AG04450 (cell line): ENCODE data around the gene KRAS. TPM values are rescaled to one million over a fixed set of nuclear protein-coding genes. Genes with fewer than 3 reads are reported as not detected.

ENCODE experiments used
- CTCF ChIA-PET: fragments of 300-600, 350-600 bp; formaldehyde crosslinking; extraction: SDS; loops from one replicate; lab custom pipeline; 2022; ENCODE audit warnings: antibody characterized with exemption, inconsistent platforms; lab: Charles Lee
- POLR2A ChIA-PET: fragments of 350-600 bp; formaldehyde crosslinking; extraction: SDS; loops from one replicate; lab custom pipeline; 2021; ENCODE audit warnings: antibody characterized with exemption, inconsistent platforms; lab: Yijun Ruan, JAX
- DNase-seq: peaks from one replicate; pipeline ENCODE4 v3.0.0-alpha.2; 2011; ENCODE audit warnings: low read depth, low spot score
- H3K27ac ChIP-seq: one replicate; pipeline ENCODE4 v1.5.1; 2012; ENCODE audit warnings: low read depth, low read length, control low read depth
- H3K27me3 ChIP-seq: one replicate; pipeline ENCODE4 v1.6.0; 2012; ENCODE audit warnings: low read length; ENCODE audit not compliant: control insufficient read depth, insufficient read depth
- H3K4me3 ChIP-seq: 2 replicates; pipeline ENCODE4 v1.5.1; 2011; ENCODE audit warnings: mild to moderate bottlenecking, low read depth, low read length, control low read depth
- H3K9me3 ChIP-seq: 2 replicates; pipeline ENCODE4 v1.5.1; 2012; ENCODE audit warnings: low read length; ENCODE audit not compliant: control insufficient read depth, insufficient read depth
- polyA plus RNA-seq: library from polyadenylated mRNA; depleted of rRNA; stranded (reverse); fragments of >200 nt; gene quantifications from 2 replicates; pipeline ENCODE4 v1.2.3, GENCODE V29; 2011
- TF ChIP-seq, protein P1 (sequence below): IDR thresholded peaks from 2 replicates; pipeline ENCODE4 v1.5.1; 2011; ENCODE audit warnings: low read depth, low read length, control low read depth, inconsistent platforms

The KRAS gene
- polyA plus RNA-seq, 1 experiment = 24.2 TPM

DNA sequence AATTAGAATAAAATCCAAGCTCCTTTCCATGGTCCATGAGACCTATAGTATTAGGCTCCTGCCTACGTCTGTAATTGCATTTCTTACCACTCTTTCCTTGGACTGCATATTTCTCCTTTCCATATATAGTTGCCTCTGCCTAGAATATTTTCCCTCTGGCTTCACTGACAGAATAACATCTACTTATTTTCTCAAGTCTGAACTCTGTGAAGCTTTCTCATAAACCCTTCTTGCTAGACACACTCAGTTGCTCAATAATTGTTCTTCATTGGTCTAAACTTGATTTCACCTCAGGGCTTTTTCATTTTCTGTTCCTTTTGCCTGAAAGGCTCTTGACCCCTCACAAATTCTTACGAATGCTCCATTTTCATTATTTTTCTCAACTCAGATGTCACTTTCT is 36.9 kb upstream of the KRAS start:
- CTCF ChIA-PET = no interaction called here
- H3K9me3 ChIP-seq = no peaks in the 10 kb centered on the region
- no peak overlapping the region for H3K4me3 ChIP-seq
- H3K27ac ChIP-seq = no peak overlapping the region
- no peak for DNase-seq
- POLR2A ChIA-PET = no interaction called here
- TF ChIP-seq, protein P1, sequence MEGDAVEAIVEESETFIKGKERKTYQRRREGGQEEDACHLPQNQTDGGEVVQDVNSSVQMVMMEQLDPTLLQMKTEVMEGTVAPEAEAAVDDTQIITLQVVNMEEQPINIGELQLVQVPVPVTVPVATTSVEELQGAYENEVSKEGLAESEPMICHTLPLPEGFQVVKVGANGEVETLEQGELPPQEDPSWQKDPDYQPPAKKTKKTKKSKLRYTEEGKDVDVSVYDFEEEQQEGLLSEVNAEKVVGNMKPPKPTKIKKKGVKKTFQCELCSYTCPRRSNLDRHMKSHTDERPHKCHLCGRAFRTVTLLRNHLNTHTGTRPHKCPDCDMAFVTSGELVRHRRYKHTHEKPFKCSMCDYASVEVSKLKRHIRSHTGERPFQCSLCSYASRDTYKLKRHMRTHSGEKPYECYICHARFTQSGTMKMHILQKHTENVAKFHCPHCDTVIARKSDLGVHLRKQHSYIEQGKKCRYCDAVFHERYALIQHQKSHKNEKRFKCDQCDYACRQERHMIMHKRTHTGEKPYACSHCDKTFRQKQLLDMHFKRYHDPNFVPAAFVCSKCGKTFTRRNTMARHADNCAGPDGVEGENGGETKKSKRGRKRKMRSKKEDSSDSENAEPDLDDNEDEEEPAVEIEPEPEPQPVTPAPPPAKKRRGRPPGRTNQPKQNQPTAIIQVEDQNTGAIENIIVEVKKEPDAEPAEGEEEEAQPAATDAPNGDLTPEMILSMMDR = no peak
- H3K27me3 ChIP-seq = no peaks in the 10 kb centered on the region

DNA sequence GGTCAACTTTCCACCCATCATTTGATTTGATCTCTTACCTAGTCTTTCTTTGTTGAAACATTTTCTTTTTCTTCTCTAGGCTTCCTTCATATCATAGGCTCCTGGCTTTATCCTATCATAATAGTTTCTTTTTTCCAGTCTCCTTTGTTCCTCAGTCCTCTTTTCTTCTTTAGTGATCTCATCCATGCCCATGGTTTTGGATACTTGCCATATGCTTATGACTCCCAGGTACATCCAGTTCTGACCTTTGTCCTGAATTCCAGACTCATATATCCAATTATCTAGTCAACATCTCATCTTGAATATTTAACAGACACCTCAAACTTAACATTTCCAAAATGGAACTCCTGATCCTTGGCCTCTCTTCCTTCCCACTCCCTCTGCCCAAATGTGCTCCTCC is 36.1 kb upstream of the KRAS start:
- CTCF ChIA-PET = no interaction called here
- Histone ChIP-seq H3K4me3 (no peak overlapping the region), H3K27me3 (no peaks in the 10 kb centered on the region), H3K27ac (no peak overlapping the region), H3K9me3 (no peaks in the 10 kb centered on the region)
- DNase-seq = no peak
- POLR2A ChIA-PET = no interaction called here
- TF ChIP-seq, protein P1 = no peak

DNA sequence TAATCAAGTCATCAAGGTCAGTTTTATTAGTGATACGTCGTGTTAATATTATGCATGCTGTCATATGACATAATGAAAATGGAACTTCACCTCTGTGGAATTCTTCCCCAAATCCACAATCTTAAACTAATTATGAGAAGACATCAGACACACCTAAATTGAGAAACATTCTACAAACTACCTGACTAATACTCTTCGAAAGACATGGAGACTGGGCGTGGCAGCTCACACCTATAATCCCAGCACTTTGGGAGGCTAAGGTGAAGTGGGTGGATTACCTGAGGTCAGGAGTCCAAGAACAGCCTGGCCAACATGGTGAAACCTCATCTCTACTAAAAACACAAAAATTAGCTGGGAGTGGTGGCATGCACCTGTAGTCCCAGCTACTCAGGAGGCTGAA is 33.3 kb upstream of the KRAS start:
- no peak overlapping the region for H3K27ac ChIP-seq
- TF ChIP-seq, protein P1 = no peak
- no peak for DNase-seq
- H3K27me3 ChIP-seq = no peaks in the 10 kb centered on the region
- H3K4me3 ChIP-seq = no peak overlapping the region
- H3K9me3 ChIP-seq = no peaks in the 10 kb centered on the region
- CTCF ChIA-PET = no interaction called here
- POLR2A ChIA-PET = no interaction called here

DNA sequence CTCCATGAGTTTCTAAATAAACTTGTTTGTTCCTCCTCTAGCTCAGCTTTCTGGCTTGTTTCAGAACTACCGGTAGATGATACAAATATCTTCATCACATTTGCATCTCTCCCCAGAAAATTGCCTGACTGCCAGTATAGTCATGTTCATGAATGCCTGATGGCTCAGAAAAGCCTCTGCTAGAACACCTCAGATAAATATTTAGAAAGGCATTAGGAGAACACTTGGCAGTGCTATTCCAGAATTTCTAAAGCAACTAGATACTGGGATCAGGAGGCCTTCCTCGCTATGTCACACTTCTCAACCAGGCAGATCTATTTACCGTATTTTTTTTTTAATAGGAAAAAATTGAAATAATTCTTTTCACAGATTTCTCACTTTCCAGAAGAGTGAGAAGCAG is 32.3 kb upstream of the KRAS start:
- TF ChIP-seq, protein P1 = no peak
- CTCF ChIA-PET = no interaction called here
- H3K9me3 ChIP-seq = no peaks in the 10 kb centered on the region
- POLR2A ChIA-PET = interaction anchor here (0.6 kb wide), 1 partner anchor 65 kb away, joined by 9 read pairs; no protein-coding TSS in a partner anchor
- H3K27me3 ChIP-seq = no peaks in the 10 kb centered on the region
- no peak overlapping the region for H3K27ac ChIP-seq
- DNase-seq = no peak
- no peak overlapping the region for H3K4me3 ChIP-seq

DNA sequence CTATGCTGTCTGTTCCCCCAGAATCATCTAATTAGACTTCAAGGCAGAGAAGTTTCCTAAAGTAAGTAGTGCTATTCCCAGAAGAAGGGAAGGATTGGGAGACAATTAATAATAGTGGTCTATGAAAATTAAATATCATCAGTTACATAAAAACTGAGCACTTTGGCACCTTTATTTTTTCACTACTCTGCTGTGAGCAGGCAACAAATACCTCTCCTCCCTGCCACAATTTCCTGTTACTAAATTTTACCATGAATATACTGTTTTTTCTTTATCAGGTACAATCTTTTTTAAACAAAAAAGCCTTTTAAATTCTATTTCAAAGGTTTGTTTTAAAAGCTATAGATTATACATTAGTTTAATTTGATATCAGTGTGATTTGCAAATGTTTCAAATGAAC is 29.4 kb upstream of the KRAS start:
- Histone ChIP-seq H3K27ac (no peak overlapping the region), H3K4me3 (no peak overlapping the region), H3K27me3 (no peaks in the 10 kb centered on the region), H3K9me3 (no peaks in the 10 kb centered on the region)
- POLR2A ChIA-PET = no interaction called here
- CTCF ChIA-PET = no interaction called here
- no peak for DNase-seq
- TF ChIP-seq, protein P1 = no peak
